ENCODE measurements around the gene UGT1A9.

UGT1A9 gene

DNA sequence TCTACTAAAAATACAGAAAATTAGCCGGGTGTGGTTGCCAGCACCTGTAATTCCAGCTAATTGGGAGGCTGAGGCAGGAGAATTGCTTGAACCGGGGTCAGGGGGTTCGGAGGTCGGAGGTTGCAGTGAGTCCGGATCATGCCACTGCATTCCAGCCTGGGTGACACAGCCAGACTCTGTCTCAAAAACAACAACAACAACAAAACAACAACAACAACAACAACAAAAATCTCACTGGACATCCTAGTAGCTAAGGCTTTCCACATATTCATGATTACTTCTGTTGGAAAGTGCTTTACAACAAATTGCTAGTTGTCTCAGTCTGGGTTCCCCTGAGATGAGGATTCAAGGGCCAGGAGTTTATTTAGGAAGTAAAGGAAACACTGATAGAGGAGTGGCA is 102.2 kb downstream of the UGT1A9 start:
- no peaks in the 10 kb centered on the region for H3K4me1 ChIP-seq (ENCODE audit: insufficient read depth, low read length)
- H3K36me3 ChIP-seq (ENCODE audit: insufficient read depth, low read length) = no peaks in the 10 kb centered on the region; the same call in 1 of the 2 replicates
- no peak overlapping the region for H3K9ac ChIP-seq (ENCODE audit: low read depth, low read length)
- H3K9me3 ChIP-seq (ENCODE audit: control insufficient read depth, insufficient read depth, low read length) = no peaks in the 10 kb centered on the region

DNA sequence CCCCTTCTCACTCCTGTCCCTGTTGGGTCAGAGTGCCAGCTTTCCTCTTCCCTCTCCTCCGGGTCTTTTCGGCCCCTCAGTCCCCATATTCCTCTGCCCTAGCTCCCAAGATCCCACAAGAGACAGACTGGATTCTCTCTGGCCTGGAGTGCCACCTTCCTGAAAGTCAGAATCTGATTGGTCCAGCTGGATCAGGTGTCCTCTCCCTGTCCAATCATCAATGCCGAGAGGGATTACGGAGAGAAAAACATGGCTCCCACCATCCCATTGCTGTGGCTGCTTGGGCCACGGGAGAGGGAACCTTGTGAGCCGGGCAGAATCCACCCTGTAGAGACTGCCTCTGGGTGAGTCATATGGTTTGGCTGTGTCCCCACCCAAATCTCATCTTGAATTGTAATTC is 103.7 kb downstream of the UGT1A9 start:
- Histone ChIP-seq H3K9ac (ENCODE audit: low read depth, low read length) (no peak overlapping the region), H3K9me3 (ENCODE audit: control insufficient read depth, insufficient read depth, low read length) (peaks cover 2% of the 10 kb centered on the region; the same call in 1 of the 2 replicates), H3K36me3 (ENCODE audit: insufficient read depth, low read length) (no peaks in the 10 kb centered on the region; the same call in 1 of the 2 replicates), H3K4me1 (ENCODE audit: insufficient read depth, low read length) (no peaks in the 10 kb centered on the region)

DNA sequence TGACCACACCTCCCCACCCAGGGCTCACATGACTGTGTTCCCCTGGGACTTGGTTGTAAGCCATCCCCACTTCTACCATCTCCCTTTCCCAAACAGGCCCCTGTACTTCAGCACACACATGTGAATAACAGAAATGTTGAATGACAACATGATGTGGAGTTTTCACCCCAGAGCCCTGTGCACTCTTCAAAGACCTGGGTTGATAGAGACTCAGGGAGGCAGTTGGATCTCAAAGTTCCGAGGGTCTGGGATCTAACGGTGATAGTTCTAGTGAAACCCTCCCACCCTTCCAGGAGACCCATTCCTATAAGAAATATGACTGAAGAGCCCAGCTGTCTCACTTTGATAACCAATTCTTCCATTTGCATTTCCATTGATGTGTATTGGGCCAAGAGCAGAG is 106.3 kb downstream of the UGT1A9 start, which contains the start of gene MROH2A:
Gene MROH2A, plus strand, starts transcription at position 301 of the 400 bp plus-strand sequence. CDS start 1,029 bp downstream, outside the sequence.
- H3K36me3 ChIP-seq (ENCODE audit: insufficient read depth, low read length) = no peaks in the 10 kb centered on the region; the same call in 1 of the 2 replicates
- peaks cover 2% of the 10 kb centered on the region; the same call in 1 of the 2 replicates for H3K9me3 ChIP-seq (ENCODE audit: control insufficient read depth, insufficient read depth, low read length)
- H3K9ac ChIP-seq (ENCODE audit: low read depth, low read length) = no peak within 1 kb of the TSS
- no peaks in the 10 kb centered on the region for H3K4me1 ChIP-seq (ENCODE audit: insufficient read depth, low read length)

DNA sequence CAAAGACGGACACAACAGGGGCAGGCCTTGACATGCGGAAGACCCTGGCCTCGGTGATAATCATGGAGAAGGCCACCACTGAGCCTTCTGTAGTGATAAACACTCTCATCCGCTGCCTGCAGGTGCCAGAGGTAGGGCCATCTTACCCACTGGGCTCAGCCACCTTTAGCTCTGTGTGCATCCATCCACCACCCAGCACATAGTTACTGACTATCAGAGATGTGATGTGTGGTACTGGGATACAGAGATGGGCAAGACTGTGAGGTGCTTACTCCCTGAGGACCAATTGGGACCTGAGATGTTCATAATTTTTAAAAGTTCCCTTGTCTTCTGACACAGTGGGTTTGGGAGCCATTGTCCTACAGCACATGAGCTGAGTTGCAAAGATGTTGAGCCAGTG is 108.0 kb downstream of the UGT1A9 start:
- Histone ChIP-seq H3K9ac (ENCODE audit: low read depth, low read length) (no peak overlapping the region), H3K4me1 (ENCODE audit: insufficient read depth, low read length) (no peaks in the 10 kb centered on the region), H3K36me3 (ENCODE audit: insufficient read depth, low read length) (no peaks in the 10 kb centered on the region; the same call in 1 of the 2 replicates), H3K9me3 (ENCODE audit: control insufficient read depth, insufficient read depth, low read length) (peaks cover 2% of the 10 kb centered on the region; the same call in 1 of the 2 replicates)

DNA sequence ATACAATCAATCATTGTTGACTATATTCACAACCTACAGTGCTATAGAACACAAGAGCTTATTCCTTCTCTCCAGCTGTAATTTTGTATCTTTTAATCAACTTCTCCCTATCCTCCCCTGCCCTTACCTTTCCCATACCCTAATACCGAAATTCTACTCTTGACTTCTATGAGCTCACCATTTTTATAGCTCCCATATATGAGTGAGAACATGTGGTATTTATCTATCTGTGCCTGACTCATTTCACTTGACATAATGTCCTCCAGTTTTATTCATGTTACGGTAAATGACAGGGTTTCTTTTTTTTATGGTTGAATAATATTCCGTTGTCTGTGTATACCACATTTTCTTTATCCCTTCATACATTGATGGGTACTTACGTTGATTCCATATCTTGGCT is 109.1 kb downstream of the UGT1A9 start:
- H3K9me3 ChIP-seq (ENCODE audit: control insufficient read depth, insufficient read depth, low read length) = peaks cover 2% of the 10 kb centered on the region; the same call in 1 of the 2 replicates
- H3K9ac ChIP-seq (ENCODE audit: low read depth, low read length) = no peak overlapping the region
- H3K36me3 ChIP-seq (ENCODE audit: insufficient read depth, low read length) = no peaks in the 10 kb centered on the region; the same call in 1 of the 2 replicates
- no peaks in the 10 kb centered on the region for H3K4me1 ChIP-seq (ENCODE audit: insufficient read depth, low read length)

DNA sequence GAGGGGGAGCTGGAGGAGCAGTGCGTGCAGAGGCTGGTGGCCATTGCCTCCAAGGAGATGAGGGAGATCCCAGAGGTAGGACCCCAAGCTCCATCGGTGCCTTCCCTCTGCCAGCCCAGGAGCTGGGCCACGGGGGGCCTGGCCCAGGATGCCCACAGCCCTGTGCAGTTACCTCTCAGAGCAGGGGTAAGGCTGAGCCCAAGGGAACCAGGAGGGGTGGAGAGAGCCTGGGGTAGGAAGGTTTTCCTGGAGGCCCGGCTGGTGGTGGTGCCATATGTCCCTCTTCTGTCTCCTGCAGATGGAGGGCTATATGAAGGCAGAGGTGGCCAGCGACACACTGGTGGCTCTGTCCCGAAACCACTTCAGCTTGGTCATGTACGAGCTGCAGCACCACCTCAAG is 117.9 kb downstream of the UGT1A9 start:
- Histone ChIP-seq H3K36me3 (ENCODE audit: insufficient read depth, low read length) (no peaks in the 10 kb centered on the region), H3K4me1 (ENCODE audit: insufficient read depth, low read length) (no peaks in the 10 kb centered on the region), H3K9me3 (ENCODE audit: control insufficient read depth, insufficient read depth, low read length) (no peaks in the 10 kb centered on the region), H3K9ac (ENCODE audit: low read depth, low read length) (no peak overlapping the region)

DNA sequence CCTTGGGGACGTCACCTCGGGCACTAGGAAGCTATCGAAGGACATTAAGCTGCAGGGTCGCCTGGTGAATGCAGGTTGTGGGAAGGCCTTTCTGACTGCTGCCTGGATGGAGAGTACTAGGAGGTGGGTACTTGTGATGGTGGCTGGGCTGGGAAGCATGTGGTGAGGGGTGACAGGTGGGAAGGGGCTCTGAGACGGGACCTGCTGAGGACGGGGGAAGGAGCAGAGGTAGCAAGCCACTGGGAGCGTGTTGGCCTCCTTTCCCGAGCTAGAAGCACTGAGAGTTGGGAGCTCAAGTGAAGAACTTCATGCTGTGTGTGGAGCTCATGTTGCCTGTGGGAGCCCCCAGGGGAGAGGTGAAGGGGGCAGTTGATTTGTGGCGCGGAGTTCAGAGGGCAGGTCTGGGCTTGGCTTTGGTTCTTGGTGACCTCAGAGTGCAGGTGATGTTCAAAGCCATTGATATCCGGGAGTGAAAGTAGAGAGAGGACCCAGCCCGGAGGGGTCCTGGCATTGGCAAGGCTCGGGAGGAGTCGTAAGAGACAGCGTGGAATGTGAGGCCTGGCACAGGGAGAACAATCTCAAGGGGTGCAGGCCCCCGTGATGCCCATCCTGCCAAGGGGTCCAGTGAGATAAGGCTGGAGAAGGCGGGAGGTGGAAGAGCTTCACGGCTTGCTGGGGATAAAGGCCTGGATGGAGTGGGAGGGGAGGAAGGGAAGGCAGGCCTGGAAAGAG is 119.6 kb downstream of the UGT1A9 start:
- H3K4me1 ChIP-seq (ENCODE audit: insufficient read depth, low read length) = no peaks in the 10 kb centered on the region
- H3K9me3 ChIP-seq (ENCODE audit: control insufficient read depth, insufficient read depth, low read length) = no peaks in the 10 kb centered on the region
- no peak overlapping the region for H3K9ac ChIP-seq (ENCODE audit: low read depth, low read length)
- H3K36me3 ChIP-seq (ENCODE audit: insufficient read depth, low read length) = no peaks in the 10 kb centered on the region

DNA sequence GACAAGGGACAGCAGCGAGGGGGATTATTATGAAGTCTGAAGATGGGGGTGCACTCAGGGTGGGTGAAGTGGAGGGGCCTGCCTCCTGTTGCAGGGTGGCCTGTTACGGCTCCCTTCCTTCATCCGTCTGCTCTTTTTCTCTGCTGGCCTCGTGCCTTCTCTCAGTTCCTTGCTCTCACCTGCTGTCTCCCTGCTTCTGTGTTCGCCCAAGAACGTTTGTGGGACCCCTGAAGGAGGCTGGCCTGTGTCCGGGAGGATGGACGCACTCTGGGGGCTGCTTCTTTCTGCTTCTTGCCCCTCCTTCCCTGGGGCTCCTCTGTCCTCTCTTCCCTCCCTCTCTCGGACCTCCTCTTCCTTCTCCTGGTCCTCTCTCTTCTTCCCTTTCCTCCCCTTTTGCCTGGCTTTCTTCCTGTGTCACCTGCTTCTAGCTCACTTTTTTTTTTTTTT is 120.2 kb downstream of the UGT1A9 start:
- Histone ChIP-seq H3K36me3 (ENCODE audit: insufficient read depth, low read length) (no peaks in the 10 kb centered on the region), H3K4me1 (ENCODE audit: insufficient read depth, low read length) (no peaks in the 10 kb centered on the region), H3K9me3 (ENCODE audit: control insufficient read depth, insufficient read depth, low read length) (no peaks in the 10 kb centered on the region), H3K9ac (ENCODE audit: low read depth, low read length) (no peak overlapping the region)

DNA sequence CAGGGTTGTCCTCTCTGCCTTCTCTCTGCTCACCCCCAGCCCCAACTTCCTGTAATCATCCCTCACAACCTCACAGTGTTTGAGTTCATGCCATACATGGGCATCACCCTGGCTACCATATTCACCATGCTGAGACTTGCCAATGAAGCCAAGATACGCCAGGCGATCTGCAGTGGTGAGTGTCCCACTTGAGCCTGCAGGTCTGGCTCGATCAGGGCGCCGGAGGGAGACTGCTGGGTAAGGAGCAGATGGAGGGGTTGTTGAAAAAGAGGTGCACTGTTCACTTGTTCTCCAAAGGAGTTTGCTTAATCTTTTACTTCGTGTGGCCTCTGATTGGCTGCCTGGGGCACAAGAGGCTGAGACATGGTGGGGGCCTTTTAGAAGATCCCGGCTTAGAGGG is 121.0 kb downstream of the UGT1A9 start:
- Histone ChIP-seq H3K4me1 (ENCODE audit: insufficient read depth, low read length) (no peaks in the 10 kb centered on the region), H3K36me3 (ENCODE audit: insufficient read depth, low read length) (no peaks in the 10 kb centered on the region), H3K9me3 (ENCODE audit: control insufficient read depth, insufficient read depth, low read length) (no peaks in the 10 kb centered on the region), H3K9ac (ENCODE audit: low read depth, low read length) (no peak overlapping the region)

DNA sequence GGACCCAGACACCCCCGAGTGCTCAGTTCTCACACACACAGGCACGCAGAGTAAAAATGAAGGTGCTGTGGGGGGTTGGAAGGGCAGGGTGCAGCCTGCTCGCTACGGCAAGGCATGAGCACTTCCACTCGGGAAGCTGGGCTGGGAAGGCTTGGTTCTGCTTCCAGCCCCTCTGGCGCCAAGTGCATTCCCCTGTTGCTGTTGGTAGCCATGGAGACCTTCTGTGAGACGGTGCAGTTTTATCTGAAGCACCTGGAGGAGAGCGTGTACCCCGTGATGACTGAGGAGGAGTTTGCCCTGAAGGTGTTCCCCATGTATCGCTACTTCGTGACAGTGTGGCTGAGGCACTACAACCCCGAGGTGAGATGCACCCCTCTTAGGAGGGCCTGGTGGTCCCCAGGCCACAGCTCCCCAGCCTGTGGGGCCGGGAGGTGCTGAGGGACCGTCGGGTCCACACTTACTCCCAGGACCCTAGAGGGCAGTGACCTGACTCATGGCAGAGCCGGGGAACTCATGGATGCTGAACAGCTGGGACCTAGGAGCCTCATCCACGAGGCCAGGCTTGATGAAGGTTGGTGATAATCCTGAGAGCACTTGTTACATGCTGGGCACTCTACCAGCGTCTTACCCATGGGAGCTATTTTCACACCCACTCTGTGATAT is 121.9 kb downstream of the UGT1A9 start:
- no peaks in the 10 kb centered on the region for H3K36me3 ChIP-seq (ENCODE audit: insufficient read depth, low read length)
- no peaks in the 10 kb centered on the region for H3K4me1 ChIP-seq (ENCODE audit: insufficient read depth, low read length)
- no peaks in the 10 kb centered on the region for H3K9me3 ChIP-seq (ENCODE audit: control insufficient read depth, insufficient read depth, low read length)
- H3K9ac ChIP-seq (ENCODE audit: low read depth, low read length) = no peak overlapping the region

DNA sequence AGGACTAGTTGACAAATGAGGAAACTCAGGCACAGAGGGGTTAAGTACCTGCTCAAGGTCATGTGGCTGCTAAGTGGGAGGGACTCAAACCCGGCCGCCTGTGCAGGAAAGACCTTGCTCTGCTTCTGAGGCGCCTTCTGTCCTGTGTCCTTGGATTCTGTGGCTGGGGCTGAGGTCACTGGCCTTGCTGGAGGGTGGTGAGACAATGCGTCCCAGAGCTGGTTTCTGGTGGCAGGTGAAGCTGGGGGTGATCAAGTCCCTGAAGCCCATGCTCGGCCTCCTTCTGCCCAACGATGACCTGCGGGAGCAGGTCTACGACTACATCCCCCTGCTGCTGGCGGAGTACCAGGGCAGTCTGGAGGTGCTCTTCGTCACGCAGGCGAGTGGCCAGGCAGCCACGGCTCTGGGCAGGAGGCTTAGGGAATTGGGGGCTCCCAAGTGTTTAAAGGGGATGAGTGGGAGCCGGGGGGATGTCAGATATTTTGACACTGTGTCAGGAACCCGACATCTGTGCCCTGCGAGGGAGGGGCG is 122.5 kb downstream of the UGT1A9 start:
- H3K9ac ChIP-seq (ENCODE audit: low read depth, low read length) = no peak overlapping the region
- no peaks in the 10 kb centered on the region for H3K4me1 ChIP-seq (ENCODE audit: insufficient read depth, low read length)
- H3K36me3 ChIP-seq (ENCODE audit: insufficient read depth, low read length) = no peaks in the 10 kb centered on the region
- H3K9me3 ChIP-seq (ENCODE audit: control insufficient read depth, insufficient read depth, low read length) = no peaks in the 10 kb centered on the region

DNA sequence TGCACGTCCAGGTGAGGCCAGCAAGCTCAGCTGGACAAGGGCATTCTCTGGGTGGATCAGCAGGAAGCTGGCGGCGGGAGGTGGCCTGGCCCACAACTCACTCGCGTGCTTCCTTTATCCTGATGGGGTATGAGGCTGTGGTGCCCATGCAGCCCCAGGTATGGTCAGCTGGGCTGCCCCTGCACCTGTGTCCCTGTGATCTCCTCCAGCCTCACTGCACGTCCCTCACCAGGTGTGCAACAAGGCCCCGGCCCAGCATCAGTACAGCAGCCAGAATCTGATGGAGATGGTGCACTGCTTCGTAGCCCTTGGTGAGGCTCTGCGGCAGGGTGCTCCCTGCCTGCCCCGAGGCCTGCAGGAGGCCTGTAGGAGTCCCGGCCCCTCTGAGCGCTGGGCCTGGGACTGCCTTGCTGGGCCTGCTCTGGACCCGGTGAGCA is 124.1 kb downstream of the UGT1A9 start:
- H3K4me1 ChIP-seq (ENCODE audit: insufficient read depth, low read length) = no peaks in the 10 kb centered on the region
- no peaks in the 10 kb centered on the region for H3K36me3 ChIP-seq (ENCODE audit: insufficient read depth, low read length)
- H3K9ac ChIP-seq (ENCODE audit: low read depth, low read length) = no peak overlapping the region
- H3K9me3 ChIP-seq (ENCODE audit: control insufficient read depth, insufficient read depth, low read length) = no peaks in the 10 kb centered on the region

DNA sequence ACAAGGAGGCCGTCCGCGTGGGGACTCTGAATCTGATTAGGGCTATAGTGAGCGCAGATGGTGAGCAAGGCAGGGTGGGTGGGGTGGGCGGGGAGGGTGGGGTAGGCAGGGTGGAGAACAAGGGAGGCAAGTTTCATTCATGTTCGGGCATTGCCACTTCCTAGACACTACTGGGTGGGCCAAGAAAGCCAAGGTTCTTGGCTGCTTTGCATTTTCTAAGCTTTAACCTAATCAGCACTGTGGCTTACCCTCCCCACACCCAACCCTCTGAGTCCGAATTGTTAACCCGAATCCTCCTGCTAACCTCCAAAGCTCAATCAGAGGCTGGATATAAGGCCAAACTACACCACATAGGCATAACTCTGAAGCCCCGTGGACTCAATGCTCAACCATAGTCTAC is 124.6 kb downstream of the UGT1A9 start:
- Histone ChIP-seq H3K36me3 (ENCODE audit: insufficient read depth, low read length) (no peaks in the 10 kb centered on the region), H3K9ac (ENCODE audit: low read depth, low read length) (no peak overlapping the region), H3K9me3 (ENCODE audit: control insufficient read depth, insufficient read depth, low read length) (no peaks in the 10 kb centered on the region), H3K4me1 (ENCODE audit: insufficient read depth, low read length) (no peaks in the 10 kb centered on the region)

DNA sequence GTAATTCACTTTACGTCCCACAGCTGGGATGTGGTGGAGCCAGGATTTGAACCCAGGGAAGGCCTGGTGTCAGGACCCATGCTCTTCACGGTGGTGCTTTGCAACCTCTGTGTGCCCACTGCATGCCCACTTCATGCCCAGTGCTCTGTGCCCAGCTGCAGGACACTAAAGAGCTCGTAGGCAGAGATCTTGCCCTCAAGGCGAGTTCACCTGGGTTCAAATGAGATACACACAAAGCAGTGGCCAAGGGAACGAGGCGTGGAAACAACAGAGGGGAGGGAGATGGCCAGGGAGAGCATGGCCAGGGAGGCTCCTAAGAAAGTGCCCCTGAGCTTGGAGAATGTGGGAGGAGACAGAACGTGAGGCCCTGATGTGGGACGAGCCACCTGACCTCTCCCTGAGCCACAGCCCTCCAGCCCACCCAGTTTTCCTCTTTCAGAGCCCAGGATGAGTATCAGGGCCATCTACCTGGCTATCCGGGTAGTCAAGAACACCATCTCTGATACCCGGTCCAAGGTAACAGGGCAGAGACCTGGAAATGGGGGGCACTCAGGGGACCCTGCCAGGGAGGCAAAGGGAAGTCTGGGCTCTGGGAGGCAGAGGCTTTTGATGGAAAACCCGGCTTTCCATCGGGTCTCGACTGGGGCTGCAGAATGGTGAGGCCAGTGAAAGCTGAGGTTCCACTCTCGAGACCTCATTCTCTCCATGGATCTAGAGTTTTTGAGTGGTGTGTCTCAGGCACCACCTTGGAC is 126.8 kb downstream of the UGT1A9 start:
- Histone ChIP-seq H3K4me1 (ENCODE audit: insufficient read depth, low read length) (no peaks in the 10 kb centered on the region), H3K9me3 (ENCODE audit: control insufficient read depth, insufficient read depth, low read length) (no peaks in the 10 kb centered on the region), H3K36me3 (ENCODE audit: insufficient read depth, low read length) (no peaks in the 10 kb centered on the region), H3K9ac (ENCODE audit: low read depth, low read length) (no peak overlapping the region)
